Progenitor cell of endocrine pancreas (in vitro differentiated cells): ENCODE results near the gene SMC1A. TPM values are rescaled to one million over a fixed set of nuclear protein-coding genes. Genes with fewer than 3 reads are reported as not detected.
A peak's percentile ranks its signal among the peaks of the same experiment; 100 is the strongest.
"Not testable (repeated sequence)": the region's sequence is repeated elsewhere in the genome, so short reads cannot be mapped to it uniquely, and the experiment has no call there.

Experiments
- DNase-seq: peaks from one replicate; pipeline ENCODE4 v3.0.0; 2021; ENCODE audit warnings: low spot score; ENCODE audit not compliant: unreplicated experiment
- H3K27ac Mint-ChIP-seq: 2 replicates; pipeline ENCODE4 v1.8.0; 2021; ENCODE audit warnings: mild to moderate bottlenecking, moderate library complexity, mixed read lengths
- H3K27me3 Mint-ChIP-seq: 2 replicates; pipeline ENCODE4 v1.8.0; 2021; ENCODE audit warnings: mixed read lengths
- H3K36me3 Mint-ChIP-seq: 2 replicates; pipeline ENCODE4 v1.8.0; 2022; ENCODE audit warnings: mixed read lengths; ENCODE audit not compliant: insufficient read depth
- H3K4me1 Mint-ChIP-seq: 2 replicates; pipeline ENCODE4 v1.8.0; 2021; ENCODE audit warnings: low read depth, mixed read lengths
- H3K4me3 Mint-ChIP-seq: 2 replicates; pipeline ENCODE4 v1.8.0; 2021; ENCODE audit warnings: low read depth, mild to moderate bottlenecking, moderate library complexity, mixed read lengths
- H3K9me3 Mint-ChIP-seq: 2 replicates; pipeline ENCODE4 v1.8.0; 2021; ENCODE audit warnings: low read depth, mixed read lengths
- CTCF ChIP-seq: fragments of 200-600 bp; sonication (generic); IDR thresholded peaks from one replicate; pipeline ENCODE4 v1.5.0; 2021; ENCODE audit warnings: antibody characterized with exemption, mild to moderate bottlenecking; ENCODE audit not compliant: unreplicated experiment
- total RNA-seq: library from RNA; stranded (reverse); gene quantifications from 2 replicates; pipeline ENCODE4 v1.2.1, GENCODE V29; 2021

Gene SMC1A
- total RNA-seq, 1 donor from 2014 or later, result 75.5 TPM

GRCh38 chrX:53421772-53422085 lies 725 bp downstream of the SMC1A start:
- H3K36me3 Mint-ChIP-seq, result peaks cover 7% of the 10 kb centered on the region
- no peak for TF ChIP-seq CTCF
- H3K27ac Mint-ChIP-seq, result peak overlapping the region; percentile 97
- peaks cover 15% of the 10 kb centered on the region for H3K9me3 Mint-ChIP-seq
- H3K4me1 Mint-ChIP-seq, result peaks cover 15% of the 10 kb centered on the region
- H3K27me3 Mint-ChIP-seq, result no peaks in the 10 kb centered on the region
- H3K4me3 Mint-ChIP-seq, result peak overlapping the region; percentile 94
- no peak for DNase-seq

- Mint-ChIP-seq H3K4me3 (peak overlapping the region; percentile 94), H3K4me1 (peaks cover 15% of the 10 kb centered on the region), H3K9me3 (peaks cover 15% of the 10 kb centered on the region), H3K27me3 (no peaks in the 10 kb centered on the region), H3K36me3 (peaks cover 7% of the 10 kb centered on the region), H3K27ac (peak overlapping the region; percentile 97)
- no peak for TF ChIP-seq CTCF
- no peak for DNase-seq
Observed at GRCh38 chrX:53421125-53421524, 1.3 kb downstream of the SMC1A start.

GRCh38 chrX:53420351-53420750 lies 2.1 kb downstream of the SMC1A start:
- Mint-ChIP-seq H3K9me3 (peaks cover 13% of the 10 kb centered on the region), H3K4me1 (peaks cover 15% of the 10 kb centered on the region)
- not testable (repeated sequence) for DNase-seq, H3K36me3 Mint-ChIP-seq, H3K4me3 Mint-ChIP-seq, H3K27ac Mint-ChIP-seq, H3K27me3 Mint-ChIP-seq

GRCh38 chrX:53412446-53412845 lies 10.0 kb downstream of the SMC1A start:
- no peak for DNase-seq

GRCh38 chrX:53403535-53403934 lies 18.9 kb downstream of the SMC1A start:
- Mint-ChIP-seq H3K27ac (no peak overlapping the region), H3K4me3 (no peak overlapping the region), H3K9me3 (peaks cover 6% of the 10 kb centered on the region), H3K36me3 (peaks cover 7% of the 10 kb centered on the region), H3K27me3 (no peaks in the 10 kb centered on the region), H3K4me1 (no peaks in the 10 kb centered on the region)
- no peak for DNase-seq
- no peak for TF ChIP-seq CTCF

More at GRCh38 chrX:53412446-53412845, 10.0 kb downstream of the SMC1A start:
- Mint-ChIP-seq H3K27ac (no peak overlapping the region), H3K4me1 (no peaks in the 10 kb centered on the region), H3K36me3 (peaks cover 14% of the 10 kb centered on the region), H3K9me3 (peaks cover 11% of the 10 kb centered on the region), H3K4me3 (no peak overlapping the region), H3K27me3 (no peaks in the 10 kb centered on the region)
- TF ChIP-seq CTCF, result no peak

GRCh38 chrX:53398216-53398615 lies 24.2 kb downstream of the SMC1A start:
- Mint-ChIP-seq H3K27me3 (no peaks in the 10 kb centered on the region), H3K4me1 (no peaks in the 10 kb centered on the region), H3K36me3 (peaks cover 17% of the 10 kb centered on the region), H3K9me3 (peaks cover 18% of the 10 kb centered on the region), H3K27ac (no peak overlapping the region), H3K4me3 (no peak overlapping the region)
- no peak for DNase-seq
- no peak for TF ChIP-seq CTCF
